ENCODE results near the gene UBR2.
A peak's percentile ranks its signal among the peaks of the same experiment; 100 is the strongest.
"Not testable (repeated sequence)": the region's sequence is repeated elsewhere in the genome, so short reads cannot be mapped to it uniquely, and the experiment has no call there.

The UBR2 gene

GRCh38 chr6:42619963-42620362 lies 56.1 kb downstream of the UBR2 start:
- no peak for DNase-seq

GRCh38 chr6:42624601-42625000 lies 60.8 kb downstream of the UBR2 start:
- DNase-seq, result no peak

- DNase-seq, result no peak
Observed at GRCh38 chr6:42627044-42627443, 63.2 kb downstream of the UBR2 start.

GRCh38 chr6:42627674-42628073 lies 63.8 kb downstream of the UBR2 start:
- DNase-seq, result no peak

GRCh38 chr6:42628604-42629003 lies 64.8 kb downstream of the UBR2 start:
- no peak for DNase-seq

- DNase-seq, result no peak
Observed at GRCh38 chr6:42629845-42630244, 66.0 kb downstream of the UBR2 start.

- no peak for DNase-seq
Observed at GRCh38 chr6:42637681-42638080, 73.9 kb downstream of the UBR2 start.

GRCh38 chr6:42642794-42643193 lies 79.0 kb downstream of the UBR2 start:
- no peak for DNase-seq

GRCh38 chr6:42644211-42644610 lies 80.4 kb downstream of the UBR2 start:
- no peak for DNase-seq

- no peak for DNase-seq
Observed at GRCh38 chr6:42652024-42652746, 88.4 kb downstream of the UBR2 start.

GRCh38 chr6:42653851-42654250 lies 90.0 kb downstream of the UBR2 start:
- DNase-seq, result no peak

- DNase-seq, result no peak
Observed at GRCh38 chr6:42659806-42660205, 96.0 kb downstream of the UBR2 start.

- peak; percentile 75 for DNase-seq
Observed at GRCh38 chr6:42661540-42662153, 97.8 kb downstream of the UBR2 start.

- DNase-seq, result no peak
Observed at GRCh38 chr6:42664718-42665117, 100.9 kb downstream of the UBR2 start.

GRCh38 chr6:42674368-42674767 lies 110.5 kb downstream of the UBR2 start:
- DNase-seq, result not testable (repeated sequence)

GRCh38 chr6:42674780-42675179 lies 111.0 kb downstream of the UBR2 start:
- no peak for DNase-seq

GRCh38 chr6:42679358-42679757 lies 115.5 kb downstream of the UBR2 start:
- DNase-seq, result no peak

- no peak for DNase-seq
Observed at GRCh38 chr6:42688281-42688680, 124.5 kb downstream of the UBR2 start.

GRCh38 chr6:42689371-42689770 lies 125.5 kb downstream of the UBR2 start:
- no peak for DNase-seq

- DNase-seq, result no peak
Observed at GRCh38 chr6:42690151-42690702, 126.4 kb downstream of the UBR2 start.

GRCh38 chr6:42690872-42691271 lies 127.0 kb downstream of the UBR2 start:
- DNase-seq, result no peak

GRCh38 chr6:42692137-42692911 lies 128.5 kb downstream of the UBR2 start:
- no peak for DNase-seq

- no peak for DNase-seq
Observed at GRCh38 chr6:42693725-42694323, 130.0 kb downstream of the UBR2 start.
